ENCODE data around the gene TFPI2. TPM values are rescaled to one million over a fixed set of nuclear protein-coding genes. Genes with fewer than 3 reads are reported as not detected.

The TFPI2 gene
- total RNA-seq, 1 experiment from 2014 or later: 53.1 TPM

DNA sequence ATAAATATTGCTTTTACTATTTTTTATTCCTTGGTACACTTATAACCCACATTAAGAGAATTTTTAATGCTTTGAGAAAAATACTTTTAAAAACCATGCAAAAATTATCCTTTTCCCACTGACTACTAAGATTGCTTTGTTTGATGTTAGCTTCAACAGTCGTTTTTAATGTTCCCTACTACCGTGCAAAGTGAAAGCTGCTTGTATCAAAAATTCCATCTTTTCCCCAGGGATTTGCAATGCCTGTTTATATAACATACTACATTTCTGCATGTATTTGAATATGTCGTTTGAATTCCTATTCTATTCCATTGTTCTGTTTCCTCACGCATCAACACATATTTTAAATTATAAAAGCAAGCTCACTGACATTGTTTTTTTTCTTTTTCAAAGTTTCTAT lies 54.4 kb downstream of the TFPI2 start:
- H3K9me3 ChIP-seq (ENCODE audit: low read length): no peaks in the 10 kb centered on the region
- H4K20me1 ChIP-seq (ENCODE audit: low read length): no peaks in the 10 kb centered on the region
- no peaks in the 10 kb centered on the region for H3K79me2 ChIP-seq (ENCODE audit: low read length)
- no peak overlapping the region for H3K4me3 ChIP-seq (ENCODE audit: low read length)
- H3K9me2 ChIP-seq (replicated peaks; ENCODE audit: low read length): no peaks in the 10 kb centered on the region
- ATAC-seq (no peak), DNase-seq (no peak)
- H3F3A ChIP-seq (ENCODE audit: low read length, unreplicated experiment): no peaks in the 10 kb centered on the region
- intact Hi-C loops (cut with micrococcal nuclease): no loop called here
- no TSS peak for BruUV-seq (replicated peaks)
- no peak for TF ChIP-seq EZH2phosphoT487 (IDR thresholded peaks at IDR 0.05; ENCODE audit: borderline replicate concordance, low read length)
- ChIA-PET CTCF (no interaction called here), POLR2A (ENCODE audit: unreplicated experiment) (no interaction called here)
- H3K4me1 ChIP-seq (ENCODE audit: insufficient read depth, low read length): no peaks in the 10 kb centered on the region
- no peak overlapping the region for H3K27ac ChIP-seq (ENCODE audit: low read length)
- H3K36me3 ChIP-seq (ENCODE audit: low read depth, low read length): no peaks in the 10 kb centered on the region
- H2AFZ ChIP-seq (ENCODE audit: low read length): no peak overlapping the region
- no peak overlapping the region for H3K9ac ChIP-seq (ENCODE audit: low read length)
- peaks cover 86% of the 10 kb centered on the region for H3K27me3 ChIP-seq (ENCODE audit: low read length)
- no peak overlapping the region for H3K4me2 ChIP-seq (ENCODE audit: low read length)

DNA sequence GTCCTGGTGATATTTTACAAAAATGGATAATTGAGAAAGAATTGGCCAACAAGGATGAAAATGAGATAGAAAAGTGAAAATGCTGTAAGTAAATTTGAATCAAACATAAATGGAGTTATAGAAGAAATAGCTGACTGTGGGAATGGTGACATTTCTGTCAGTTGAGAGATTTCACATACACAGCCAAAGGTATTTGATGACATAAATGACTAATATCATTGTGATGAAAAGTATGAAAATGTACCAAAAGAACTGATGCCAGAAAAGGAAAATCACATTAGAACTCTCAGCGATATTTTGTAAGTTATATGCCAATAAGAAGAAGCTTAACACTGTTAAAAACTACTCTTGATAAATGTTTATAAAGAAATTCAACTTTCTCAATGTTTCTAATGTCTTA lies 54.9 kb downstream of the TFPI2 start:
- Histone ChIP-seq H3K27me3 (ENCODE audit: low read length) (peaks cover 86% of the 10 kb centered on the region), H3K4me1 (ENCODE audit: insufficient read depth, low read length) (no peaks in the 10 kb centered on the region), H3K36me3 (ENCODE audit: low read depth, low read length) (no peaks in the 10 kb centered on the region), H3F3A (ENCODE audit: low read length, unreplicated experiment) (no peaks in the 10 kb centered on the region), H3K79me2 (ENCODE audit: low read length) (no peaks in the 10 kb centered on the region), H2AFZ (ENCODE audit: low read length) (no peak overlapping the region), H3K9ac (ENCODE audit: low read length) (no peak overlapping the region), H3K9me2 (replicated peaks; ENCODE audit: low read length) (no peaks in the 10 kb centered on the region), H3K4me2 (ENCODE audit: low read length) (no peak overlapping the region), H3K27ac (ENCODE audit: low read length) (no peak overlapping the region), H3K4me3 (ENCODE audit: low read length) (no peak overlapping the region), H4K20me1 (ENCODE audit: low read length) (no peaks in the 10 kb centered on the region), H3K9me3 (ENCODE audit: low read length) (no peaks in the 10 kb centered on the region)
- no TSS peak for BruUV-seq (replicated peaks)
- ATAC-seq: no peak
- POLR2A ChIA-PET (ENCODE audit: unreplicated experiment): no interaction called here
- TF ChIP-seq, protein P1, sequence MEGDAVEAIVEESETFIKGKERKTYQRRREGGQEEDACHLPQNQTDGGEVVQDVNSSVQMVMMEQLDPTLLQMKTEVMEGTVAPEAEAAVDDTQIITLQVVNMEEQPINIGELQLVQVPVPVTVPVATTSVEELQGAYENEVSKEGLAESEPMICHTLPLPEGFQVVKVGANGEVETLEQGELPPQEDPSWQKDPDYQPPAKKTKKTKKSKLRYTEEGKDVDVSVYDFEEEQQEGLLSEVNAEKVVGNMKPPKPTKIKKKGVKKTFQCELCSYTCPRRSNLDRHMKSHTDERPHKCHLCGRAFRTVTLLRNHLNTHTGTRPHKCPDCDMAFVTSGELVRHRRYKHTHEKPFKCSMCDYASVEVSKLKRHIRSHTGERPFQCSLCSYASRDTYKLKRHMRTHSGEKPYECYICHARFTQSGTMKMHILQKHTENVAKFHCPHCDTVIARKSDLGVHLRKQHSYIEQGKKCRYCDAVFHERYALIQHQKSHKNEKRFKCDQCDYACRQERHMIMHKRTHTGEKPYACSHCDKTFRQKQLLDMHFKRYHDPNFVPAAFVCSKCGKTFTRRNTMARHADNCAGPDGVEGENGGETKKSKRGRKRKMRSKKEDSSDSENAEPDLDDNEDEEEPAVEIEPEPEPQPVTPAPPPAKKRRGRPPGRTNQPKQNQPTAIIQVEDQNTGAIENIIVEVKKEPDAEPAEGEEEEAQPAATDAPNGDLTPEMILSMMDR (conservative IDR thresholded peaks at IDR 0.05; ENCODE audit: low read depth, low read length): no peak
- no peak for TF ChIP-seq EZH2phosphoT487 (IDR thresholded peaks at IDR 0.05; ENCODE audit: borderline replicate concordance, low read length)
- no peak for TF ChIP-seq EZH2 (IDR thresholded peaks at IDR 0.05; ENCODE audit: low read length, unreplicated experiment)
- CTCF ChIA-PET: no interaction called here
- no peak for DNase-seq
- intact Hi-C loops (cut with micrococcal nuclease): no loop called here

Other genes starting within 250 kb of the TFPI2 start
- not detected in 2 replicates for gene GNGT1, start 15.8 kb upstream of the TFPI2 start, total RNA-seq (2014; rRNA removed)
- 3.0 and 4.4 TPM in 2 replicates for gene GNG11, start 31.0 kb upstream of the TFPI2 start, total RNA-seq (2014; rRNA removed)
- gene BET1, start 113.6 kb upstream of the TFPI2 start, total RNA-seq (2014; rRNA removed): 7.9 and 12.1 TPM in 2 replicates

Data from PC-3 (cell line).